Thyroid gland (tissue), 4 donors: ENCODE measurements around the gene SLC25A36.
"Not testable (repeated sequence)": the region's sequence is repeated elsewhere in the genome, so short reads cannot be mapped to it uniquely, and the experiment has no call there.

Experiments used
- POLR2A ChIP-seq, 2 donors: fragments of 450-650 bp; IDR thresholded peaks; one replicate each; pipeline ENCODE4 v1.6.1; 2017; ENCODE audit warnings: antibody characterized with exemption in 2 of 2, mild to moderate bottlenecking in 2 of 2, moderate library complexity in 1 of 2
- TF ChIP-seq, protein P1 (sequence below), 6 experiments: fragments of 200-600 bp in 3 of 6; fragments of 450-650 bp in 3 of 6; sonication (generic) in 3 of 6; IDR thresholded peaks; one replicate each; pipeline ENCODE4 v1.5.1; 2016 to 2019; ENCODE audit warnings: antibody characterized with exemption in 6 of 6, mild to moderate bottlenecking in 2 of 6, inconsistent platforms in 1 of 6, moderate library complexity in 1 of 6

DNA sequence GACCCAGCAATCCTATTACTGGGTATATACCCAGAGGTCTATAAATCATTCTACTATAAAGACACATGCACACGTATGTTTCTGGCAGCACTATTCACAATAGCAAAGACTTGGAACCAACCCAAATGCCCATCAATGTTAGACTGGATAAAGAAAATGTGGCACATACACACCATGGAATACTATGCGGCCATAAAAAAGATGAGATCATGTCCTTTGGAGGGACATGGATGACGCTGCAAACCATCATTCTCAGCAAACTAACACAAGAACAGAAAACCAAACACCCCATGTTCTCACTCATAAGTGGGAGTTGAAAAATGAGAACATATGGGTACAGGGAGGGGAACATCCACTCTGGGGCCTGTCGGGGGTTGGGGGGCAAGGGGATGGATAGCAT is 2.3 kb upstream of the SLC25A36 start:
- TF ChIP-seq, protein P1, sequence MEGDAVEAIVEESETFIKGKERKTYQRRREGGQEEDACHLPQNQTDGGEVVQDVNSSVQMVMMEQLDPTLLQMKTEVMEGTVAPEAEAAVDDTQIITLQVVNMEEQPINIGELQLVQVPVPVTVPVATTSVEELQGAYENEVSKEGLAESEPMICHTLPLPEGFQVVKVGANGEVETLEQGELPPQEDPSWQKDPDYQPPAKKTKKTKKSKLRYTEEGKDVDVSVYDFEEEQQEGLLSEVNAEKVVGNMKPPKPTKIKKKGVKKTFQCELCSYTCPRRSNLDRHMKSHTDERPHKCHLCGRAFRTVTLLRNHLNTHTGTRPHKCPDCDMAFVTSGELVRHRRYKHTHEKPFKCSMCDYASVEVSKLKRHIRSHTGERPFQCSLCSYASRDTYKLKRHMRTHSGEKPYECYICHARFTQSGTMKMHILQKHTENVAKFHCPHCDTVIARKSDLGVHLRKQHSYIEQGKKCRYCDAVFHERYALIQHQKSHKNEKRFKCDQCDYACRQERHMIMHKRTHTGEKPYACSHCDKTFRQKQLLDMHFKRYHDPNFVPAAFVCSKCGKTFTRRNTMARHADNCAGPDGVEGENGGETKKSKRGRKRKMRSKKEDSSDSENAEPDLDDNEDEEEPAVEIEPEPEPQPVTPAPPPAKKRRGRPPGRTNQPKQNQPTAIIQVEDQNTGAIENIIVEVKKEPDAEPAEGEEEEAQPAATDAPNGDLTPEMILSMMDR (IDR thresholded peaks at IDR 0.05), result not testable (repeated sequence)
- TF ChIP-seq POLR2A (IDR thresholded peaks at IDR 0.05), result not testable (repeated sequence)
